HG02973 (cell line): Measurements from ENCODE around the gene KCNE4.
"Not testable (repeated sequence)": the region's sequence is repeated elsewhere in the genome, so short reads cannot be mapped to it uniquely, and the experiment has no call there.

ENCODE experiments used
- ATAC-seq: cut with Tn5 transposase; IDR thresholded peaks from one replicate; pipeline ENCODE4 v1.9.1; 2021; ENCODE audit warnings: moderate library complexity; ENCODE audit not compliant: unreplicated experiment

Gene KCNE4

DNA sequence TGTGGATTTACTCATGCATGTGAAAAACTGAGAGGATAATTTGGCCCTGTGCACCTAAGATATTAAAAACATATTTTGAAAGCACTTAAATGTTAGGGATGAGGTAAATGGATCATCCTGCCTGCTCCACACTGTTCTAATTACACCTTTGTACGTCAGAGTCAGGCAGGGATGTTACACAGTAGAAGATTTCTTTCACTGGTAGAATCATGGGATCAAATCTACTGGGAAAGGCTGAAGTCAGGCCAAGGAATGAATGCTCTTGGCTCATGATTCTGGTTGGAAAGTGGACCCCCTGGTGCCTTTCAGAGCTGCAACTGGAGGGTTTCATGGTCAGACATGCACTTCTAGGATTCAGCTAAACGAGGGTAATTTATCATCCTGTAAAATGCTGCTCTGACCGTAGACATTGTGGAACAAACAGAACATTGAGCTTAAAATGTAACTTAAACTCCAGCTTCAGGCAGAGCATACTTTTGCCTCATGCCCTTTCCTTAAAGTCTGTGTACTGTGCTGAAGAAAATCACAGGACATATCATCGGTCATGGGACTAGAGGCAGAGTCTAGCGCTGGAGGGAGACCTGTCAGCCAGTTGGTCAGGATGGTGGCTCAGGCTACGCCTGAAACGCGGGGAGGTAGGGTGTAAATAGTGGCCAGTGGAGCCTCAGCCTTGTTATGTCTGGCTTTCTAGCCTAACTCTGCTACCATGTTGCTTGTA lies 4.9 kb downstream of the KCNE4 start:
- no peak for ATAC-seq

DNA sequence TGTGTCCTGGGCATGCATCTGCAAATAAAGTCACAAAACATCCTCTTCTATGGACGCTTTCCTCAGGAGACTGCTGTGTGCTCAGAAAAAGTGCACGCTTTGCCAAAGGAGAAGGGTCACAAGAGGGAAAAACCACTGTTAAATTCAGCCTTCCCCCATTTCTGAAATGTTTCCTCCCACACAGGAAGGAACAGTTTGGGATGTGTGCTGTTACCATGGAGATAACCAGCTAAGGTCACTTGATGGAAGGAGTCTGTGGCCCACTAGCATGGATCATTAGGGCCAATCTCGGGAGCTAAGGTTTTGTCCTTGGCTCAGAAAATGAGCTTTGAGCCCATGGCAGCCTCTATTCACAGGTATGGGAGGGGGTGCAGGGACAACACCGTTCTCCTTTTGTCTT lies 5.6 kb downstream of the KCNE4 start:
- ATAC-seq, result no peak

DNA sequence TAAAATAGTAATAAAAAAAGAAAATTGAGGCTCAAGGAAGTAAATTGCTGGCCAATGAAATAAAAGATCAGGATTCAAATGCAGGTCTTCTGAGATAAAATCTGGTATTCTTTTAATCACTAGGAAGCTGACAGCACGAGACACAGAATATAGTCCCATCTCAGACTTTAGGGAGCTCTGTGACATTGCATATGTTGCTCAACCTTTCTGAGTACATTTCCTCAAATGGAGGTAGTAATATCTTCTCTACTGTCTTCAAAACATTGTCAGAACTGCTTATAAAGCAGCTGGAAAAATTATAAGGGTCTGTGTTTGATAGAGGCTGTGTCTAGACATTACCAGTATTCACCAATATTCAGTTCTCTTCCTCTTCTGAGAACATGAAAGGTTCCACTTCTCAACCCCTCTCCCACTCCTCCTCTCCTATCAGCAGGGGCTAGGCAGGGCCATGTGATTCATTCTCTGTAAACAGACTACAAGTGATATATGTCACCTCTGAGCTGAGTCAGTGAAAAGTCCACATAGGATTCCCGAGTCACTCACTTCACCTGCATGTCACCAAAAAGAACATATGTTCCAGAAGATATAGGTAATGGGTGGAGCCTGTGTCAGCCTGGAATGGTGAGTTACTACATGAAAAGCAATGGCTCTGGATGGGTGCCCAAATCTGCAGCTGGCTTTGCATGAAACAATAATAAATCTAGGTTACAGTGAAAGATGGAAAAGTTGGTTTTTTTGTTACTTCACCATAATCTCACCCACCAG lies 7.1 kb downstream of the KCNE4 start:
- no peak for ATAC-seq

DNA sequence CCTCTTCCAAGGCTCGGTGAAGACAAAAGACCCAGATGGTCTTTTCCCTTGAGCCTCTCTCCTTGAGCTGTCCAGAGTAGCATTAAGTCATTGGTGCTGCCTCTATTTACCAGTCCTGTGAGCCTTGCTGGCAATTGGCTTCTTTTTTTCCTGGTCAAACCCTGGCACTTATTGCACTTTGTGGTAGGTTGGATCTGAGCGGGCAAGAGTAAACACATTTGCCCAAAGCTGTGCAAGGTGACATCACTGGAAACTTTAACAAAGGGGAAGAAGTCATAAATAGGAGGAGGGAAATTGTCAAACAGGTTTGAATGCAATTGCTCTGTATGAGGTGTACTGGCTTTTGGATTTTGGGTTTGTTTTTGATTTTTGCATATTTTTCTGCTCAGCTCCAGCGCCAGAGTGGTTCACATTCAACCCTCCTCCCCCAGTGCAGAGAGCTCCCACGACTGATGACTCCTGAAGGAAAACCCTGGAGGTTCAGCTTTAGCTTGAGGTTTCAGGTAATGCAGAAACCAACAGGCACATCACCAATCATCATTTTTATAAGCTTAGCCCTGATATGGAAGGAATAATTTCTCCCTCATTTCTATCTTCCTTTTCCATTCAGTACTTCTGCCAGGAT lies 8.3 kb downstream of the KCNE4 start:
- no peak for ATAC-seq

DNA sequence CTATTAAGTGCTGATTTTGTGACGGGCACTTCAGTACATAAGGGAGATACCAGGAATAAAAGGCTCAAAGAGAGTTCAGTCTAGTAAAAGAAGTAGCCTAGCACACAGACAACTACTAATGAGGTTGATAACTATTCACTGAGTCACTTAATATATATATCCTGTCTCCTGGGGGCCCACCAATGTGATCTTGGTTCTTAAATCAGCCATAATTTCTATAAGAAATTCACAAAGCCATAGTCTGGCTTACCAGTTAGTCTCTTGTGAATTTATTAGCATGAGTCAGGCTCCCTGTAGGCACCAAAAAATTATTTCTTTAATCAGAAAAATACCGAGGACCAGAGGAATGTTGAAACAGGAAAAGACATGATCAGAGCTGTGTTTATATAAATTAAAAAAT lies 10.4 kb downstream of the KCNE4 start:
- no peak for ATAC-seq

DNA sequence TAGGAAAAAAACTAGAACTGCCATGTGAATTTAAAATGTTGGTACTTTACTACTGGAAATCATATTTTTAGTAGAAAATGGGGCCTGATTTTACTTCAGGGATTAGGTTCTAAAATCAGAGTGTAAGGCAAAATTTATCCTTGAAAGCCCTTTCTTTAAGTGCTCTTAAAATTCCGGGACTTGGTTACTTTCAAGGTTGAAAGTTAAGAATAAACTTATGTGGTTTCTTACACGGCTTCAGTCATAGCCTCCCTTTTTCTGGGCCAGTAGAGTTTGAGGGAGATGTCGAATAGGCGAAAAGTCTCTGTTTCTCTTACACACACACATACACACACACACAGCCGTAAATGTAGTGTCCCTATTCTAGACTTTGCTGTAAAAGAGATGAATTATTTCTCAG lies 13.1 kb downstream of the KCNE4 start:
- ATAC-seq, result no peak

DNA sequence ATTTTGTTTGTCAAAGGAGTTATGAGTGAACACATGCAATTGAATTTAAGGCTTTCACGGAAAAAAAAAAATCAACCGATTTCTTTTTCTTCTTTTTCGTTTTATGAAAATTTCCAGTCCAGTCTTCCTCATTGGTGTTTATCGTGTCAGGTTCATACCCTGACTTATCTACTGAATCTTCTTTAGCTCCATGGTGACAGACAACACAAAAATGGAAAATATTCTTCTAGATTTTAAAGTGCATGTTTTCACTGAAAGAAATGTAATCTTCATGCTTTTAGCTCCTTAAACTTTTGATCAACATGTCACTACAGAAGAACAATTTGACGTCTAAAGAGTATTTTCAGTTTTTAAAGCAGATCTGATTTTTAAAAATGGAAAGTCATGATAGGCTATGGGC lies 14.7 kb downstream of the KCNE4 start:
- ATAC-seq, result no peak

DNA sequence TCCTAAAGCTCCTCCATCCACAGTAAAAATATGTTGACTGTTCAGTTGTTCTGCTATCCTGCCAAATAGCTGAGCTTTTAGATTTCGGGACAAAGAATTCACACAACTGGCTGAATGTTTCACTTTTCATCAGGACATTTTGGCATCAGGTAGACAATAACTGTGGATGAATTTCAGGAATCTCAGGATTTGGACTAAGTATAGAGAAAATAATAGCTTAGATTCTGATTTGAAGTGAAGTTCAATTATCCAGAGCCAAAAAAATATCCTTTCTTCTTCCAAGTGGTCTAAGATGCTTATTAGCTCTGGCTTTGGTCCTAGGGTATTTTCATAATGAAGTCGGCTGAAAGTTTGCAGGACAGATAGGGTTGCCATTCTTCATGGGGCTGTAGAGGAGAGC lies 16.1 kb downstream of the KCNE4 start:
- ATAC-seq, result no peak

DNA sequence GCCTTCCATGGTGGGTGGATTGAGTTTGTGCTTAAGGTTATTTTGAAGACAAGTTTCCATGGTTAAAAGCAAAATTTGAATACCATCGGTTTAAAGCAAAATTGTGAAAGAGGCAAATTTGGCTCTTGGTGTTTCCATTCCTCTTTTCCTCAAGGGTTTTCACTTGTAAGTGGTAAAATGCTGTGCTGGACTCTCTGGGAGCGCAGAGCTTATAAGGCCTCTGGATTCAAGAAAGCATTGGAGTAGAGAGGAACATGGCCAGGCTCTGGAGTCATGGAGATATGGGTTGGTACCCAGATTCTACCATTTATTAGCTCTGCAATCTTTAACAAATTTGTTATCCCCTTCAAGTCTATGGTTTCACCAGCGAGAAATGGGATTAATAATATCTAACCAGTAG lies 17.5 kb downstream of the KCNE4 start:
- ATAC-seq, result no peak

DNA sequence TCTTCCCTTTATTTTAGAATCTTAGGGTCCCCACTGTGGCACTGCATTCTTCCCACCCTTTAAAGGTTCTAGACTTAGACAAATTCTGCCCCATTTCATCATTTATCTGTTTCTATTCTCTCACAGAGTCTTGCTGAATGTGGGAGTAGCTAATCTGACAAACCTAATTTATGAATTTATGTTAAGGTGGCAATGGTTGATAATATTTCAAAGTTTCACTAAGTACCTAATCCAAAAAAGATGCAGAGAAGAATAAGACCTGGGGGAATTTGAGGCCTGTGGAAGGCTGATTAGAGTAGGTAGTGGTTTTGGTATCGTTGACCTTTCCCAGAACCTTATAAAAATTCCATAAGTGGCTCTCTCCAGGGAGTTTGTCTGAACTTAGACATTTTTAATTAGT lies 18.0 kb downstream of the KCNE4 start:
- no peak for ATAC-seq

DNA sequence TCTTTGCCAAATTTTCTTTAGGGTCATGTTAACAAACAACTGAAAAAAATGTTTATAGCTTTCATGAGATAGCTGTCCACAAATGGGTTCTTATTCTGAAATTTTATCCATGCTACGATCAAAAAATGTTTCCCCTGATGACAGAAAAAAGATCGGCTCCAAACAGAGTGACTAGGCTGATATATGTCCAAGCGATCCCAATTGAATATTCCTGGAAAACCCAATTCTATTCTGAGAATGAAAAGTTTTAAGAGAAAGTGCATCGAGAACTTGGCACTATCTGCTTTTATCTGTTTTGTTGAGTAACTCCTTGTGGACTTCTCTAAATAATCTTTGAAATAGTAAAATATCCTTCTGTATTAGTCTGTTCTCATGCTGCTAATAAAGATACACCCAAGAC lies 19.1 kb downstream of the KCNE4 start:
- no peak for ATAC-seq

DNA sequence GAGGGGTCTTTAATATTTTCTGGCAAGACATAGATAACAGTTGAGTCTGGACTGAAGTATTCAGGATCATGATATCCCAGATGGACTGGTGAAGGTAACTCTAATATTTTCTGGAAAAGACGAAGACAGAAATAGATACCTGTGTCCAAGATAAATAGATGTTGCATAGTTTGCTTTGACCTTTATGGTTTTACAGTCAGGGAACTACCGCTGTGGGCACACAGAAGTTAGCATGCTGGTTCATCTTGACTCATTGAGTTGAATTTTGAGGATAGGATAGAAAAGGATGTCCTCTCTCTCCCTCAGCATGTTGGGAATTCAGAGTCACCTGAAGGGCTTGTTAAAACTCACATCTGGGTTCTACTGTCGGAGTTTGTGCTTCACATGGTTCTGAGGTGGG lies 20.8 kb downstream of the KCNE4 start:
- ATAC-seq, result no peak

DNA sequence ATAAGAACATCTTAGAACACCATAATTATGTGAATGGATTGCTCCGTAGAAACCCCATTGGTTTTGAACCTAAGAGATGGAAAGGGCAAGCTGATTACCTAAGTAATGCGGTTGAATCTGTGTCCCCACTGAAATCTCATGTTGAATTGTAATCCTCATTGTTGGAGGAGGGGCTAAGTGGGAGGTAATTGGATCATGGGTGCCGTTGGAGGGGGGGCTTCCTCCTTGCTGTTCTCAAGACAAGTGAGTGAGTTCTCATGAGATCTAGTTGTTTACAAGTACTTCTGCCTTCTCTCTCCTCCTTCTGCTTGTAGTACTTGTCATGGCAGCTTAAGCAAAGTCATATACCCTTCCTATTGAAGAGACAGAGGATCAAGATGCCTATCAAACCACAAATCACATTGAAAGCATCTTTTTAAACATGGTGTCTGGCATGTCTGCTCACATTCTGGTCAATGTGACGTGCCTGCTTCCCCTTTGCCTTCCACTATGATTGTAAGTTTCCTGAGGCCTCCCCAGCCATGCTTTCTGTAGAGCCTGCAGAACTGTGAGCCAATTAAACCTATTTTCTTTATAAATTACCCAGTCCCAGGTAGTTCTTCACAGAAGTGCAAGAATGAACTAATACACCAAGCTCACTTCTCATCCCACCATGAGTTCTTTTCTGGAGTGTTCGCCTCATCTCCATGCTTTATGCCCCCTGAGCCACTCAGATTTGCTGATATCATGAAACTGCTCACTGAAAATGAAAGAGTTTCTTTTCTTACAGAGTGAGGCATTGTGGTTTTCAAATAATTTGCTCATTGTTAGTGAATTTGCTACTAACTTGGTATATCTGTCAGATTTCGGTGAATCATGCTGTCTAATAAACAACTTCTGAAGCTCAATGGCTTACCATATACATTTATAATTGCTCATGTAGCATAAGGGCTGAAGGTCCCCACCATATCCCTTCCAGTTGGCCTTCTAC lies 23.6 kb downstream of the KCNE4 start:
- peak; percentile 79 for ATAC-seq

DNA sequence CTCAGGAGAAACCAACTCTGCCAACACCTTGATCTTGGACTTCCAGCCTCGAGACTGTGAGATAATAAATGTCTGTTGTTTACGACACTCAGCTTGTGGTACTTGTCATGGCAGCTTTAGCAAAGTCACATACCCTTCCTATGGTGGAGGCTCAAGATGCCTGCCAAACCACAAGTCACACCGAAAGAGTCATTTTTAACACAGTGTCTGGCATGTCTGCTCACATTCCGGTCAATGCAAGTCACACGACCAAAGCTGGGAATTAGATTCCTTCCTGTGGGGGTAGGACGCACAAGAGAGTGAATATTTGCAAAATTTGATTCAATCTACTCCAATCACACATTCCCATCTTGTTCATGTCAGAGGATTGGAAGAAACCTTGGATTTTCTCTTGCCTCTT lies 24.6 kb downstream of the KCNE4 start:
- ATAC-seq, result no peak

DNA sequence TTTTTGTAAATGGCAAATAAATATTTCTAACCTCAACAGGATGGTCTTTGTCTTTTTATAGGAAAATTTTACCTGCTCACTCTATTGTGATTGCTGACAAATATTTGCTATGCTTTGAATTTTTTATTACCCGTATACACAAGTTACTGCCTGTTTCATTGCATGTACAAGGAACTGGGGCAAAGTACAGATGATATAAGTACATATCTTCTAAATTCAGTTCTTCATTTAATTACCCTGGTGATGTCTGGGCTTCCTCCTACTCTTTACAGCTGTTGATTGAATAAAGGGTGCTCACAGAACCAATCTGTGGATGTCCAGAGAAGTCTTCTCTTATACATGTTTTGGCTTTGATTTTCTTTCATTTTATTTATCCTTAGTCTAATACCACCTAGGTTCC lies 26.5 kb downstream of the KCNE4 start:
- no peak for ATAC-seq

DNA sequence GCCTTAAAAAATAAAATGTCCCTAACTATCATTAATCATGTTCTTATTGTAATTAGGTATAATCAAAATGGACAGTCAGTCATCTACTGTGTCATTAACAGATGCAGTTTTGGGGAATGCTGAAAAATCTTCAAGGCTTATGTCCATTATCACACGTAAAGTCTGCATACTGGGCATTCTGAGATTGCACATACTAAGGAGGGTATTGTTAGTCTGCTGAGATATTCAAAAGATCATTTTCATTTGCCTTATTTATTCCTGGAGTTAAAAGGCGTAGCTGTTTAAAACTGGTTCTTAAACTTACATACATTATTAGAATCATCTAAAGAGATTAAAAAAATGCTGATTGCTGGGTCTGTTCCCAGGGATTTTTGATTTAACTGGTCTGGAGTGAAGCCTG lies 27.4 kb downstream of the KCNE4 start:
- no peak for ATAC-seq

DNA sequence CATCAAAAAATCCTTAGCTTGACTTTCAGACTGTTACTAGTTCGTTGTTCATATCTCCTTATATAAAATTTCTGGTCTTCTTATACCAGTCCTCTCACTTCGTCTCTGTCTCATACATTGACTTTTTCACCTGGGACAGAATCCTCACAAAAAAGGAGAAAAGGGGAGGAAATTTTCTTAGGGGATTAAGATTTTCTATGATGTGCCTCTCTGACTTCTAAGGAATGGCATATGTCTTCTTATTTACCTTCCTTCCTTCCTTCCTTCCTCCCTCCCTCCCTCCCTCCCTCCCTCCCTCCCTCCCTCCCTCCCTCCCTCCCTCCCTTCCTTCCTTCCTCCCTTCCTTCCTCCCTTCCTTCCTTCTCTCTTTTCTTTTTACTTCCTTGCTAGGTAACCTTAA lies 27.9 kb downstream of the KCNE4 start:
- no peak for ATAC-seq

DNA sequence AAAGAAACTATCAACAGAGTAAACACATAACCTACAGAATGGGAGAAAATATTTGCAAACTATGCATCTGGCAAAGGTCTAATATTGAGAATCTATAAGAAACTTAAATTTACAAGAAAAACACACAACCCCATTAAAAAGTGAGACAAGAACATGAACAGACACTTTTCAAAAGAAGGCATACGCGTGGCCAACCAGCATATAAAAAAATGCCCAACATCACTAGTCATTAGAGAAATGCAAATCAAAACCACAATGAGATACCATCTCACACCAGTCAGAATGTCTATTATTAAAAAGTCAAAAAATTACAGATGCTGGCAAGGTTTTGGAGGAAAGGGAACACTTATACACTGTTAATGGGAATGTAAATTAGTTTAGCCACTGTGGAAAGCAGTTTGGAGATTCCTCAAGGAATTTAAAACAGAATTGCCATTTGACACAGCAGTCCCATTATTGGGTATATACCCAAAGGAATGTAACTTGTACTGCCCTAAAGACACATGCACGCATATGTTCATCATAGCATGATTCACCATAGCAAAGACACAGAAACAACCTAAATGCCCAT lies 28.9 kb downstream of the KCNE4 start:
- not testable (repeated sequence) for ATAC-seq

DNA sequence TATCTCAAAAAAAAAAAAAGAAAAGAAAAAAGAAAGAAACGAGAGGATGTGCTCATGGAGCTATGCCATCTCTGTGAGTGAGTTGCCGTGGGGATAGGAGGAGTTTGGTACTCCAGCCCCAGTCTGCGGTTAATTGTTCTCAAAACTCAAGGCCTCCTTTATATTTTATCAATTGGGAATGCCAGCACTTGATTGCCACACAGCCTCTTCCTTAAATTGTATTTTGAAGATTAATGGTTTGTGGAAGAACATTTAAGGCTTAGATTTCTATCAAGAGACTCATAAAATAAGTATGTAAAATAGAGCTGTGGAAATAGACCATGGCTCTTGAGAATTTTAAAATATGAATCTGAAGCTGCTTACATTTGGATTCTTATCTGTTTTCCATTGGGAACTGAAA lies 29.8 kb downstream of the KCNE4 start:
- no peak for ATAC-seq

DNA sequence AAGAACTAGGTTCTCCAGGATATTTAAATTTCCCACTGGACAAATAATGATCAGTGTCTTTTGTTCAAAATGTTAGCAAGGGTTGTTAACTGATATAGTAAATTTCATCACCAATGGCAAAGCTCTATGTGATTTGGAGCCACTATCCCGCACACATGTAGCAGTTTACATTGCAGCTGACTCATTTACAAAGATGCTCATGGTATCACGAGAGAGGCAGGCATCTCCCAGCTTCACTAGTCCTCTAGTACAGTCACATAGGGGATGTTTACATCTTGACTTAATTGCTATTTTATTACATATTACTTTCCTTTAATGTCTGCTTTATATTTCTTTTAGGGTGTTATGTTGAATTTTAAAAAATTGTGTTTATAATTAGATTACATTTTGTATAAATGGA lies 30.7 kb downstream of the KCNE4 start:
- no peak for ATAC-seq
